ENCODE results near the gene LRP1B. TPM values are rescaled to one million over a fixed set of nuclear protein-coding genes. Genes with fewer than 3 reads are reported as not detected.

Gene LRP1B
- polyA plus RNA-seq, 1 of the 3 experiments (the other 2 are of a cell fraction): 0.28 TPM

DNA sequence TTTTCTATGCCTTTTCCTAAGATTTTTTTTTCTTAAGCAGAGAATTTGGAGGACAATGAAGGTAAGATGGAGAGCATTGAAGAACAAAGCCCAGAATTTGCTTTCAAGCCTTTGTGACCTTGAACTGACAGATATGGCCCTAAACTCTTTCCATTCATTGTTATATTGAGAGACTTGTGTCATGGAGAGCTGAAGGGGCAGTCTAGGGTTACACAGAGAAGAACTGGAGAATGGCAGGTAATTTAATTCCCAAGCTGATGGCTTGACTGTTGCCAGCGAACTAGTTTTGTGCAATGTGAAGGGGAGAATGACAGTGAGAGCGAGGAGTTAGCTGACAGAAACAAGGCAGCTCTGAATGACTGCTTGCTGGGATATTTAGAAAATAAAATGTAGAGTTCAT lies 1344.2 kb downstream of the LRP1B start:
- no peaks in the 10 kb centered on the region for H3K4me1 ChIP-seq (ENCODE audit: control insufficient read depth in 1 of 2, insufficient read depth in 2 of 2, low read depth in 1 of 2, low read length in 1 of 2)
- H3K79me2 ChIP-seq (ENCODE audit: insufficient read depth): no peaks in the 10 kb centered on the region
- no peaks in the 10 kb centered on the region for H3K9me3 ChIP-seq
- no peaks in the 10 kb centered on the region for H4K20me1 ChIP-seq (ENCODE audit: insufficient read depth)
- no peak overlapping the region for H3K4me3 ChIP-seq (ENCODE audit: low read depth in 2 of 2, low read length in 1 of 2)
- no peak overlapping the region for H2AFZ ChIP-seq (ENCODE audit: low read depth)
- TF ChIP-seq FOXM1 (IDR thresholded peaks at IDR 0.05; ENCODE audit: low read depth) (no peak), NRF1 (IDR thresholded peaks at IDR 0.05; ENCODE audit: low read depth, low read length) (no peak), MEF2A (IDR thresholded peaks at IDR 0.05; ENCODE audit: borderline replicate concordance, low read depth) (no peak), TCF12 (IDR thresholded peaks at IDR 0.05) (no peak), EP300 (IDR thresholded peaks at IDR 0.05; ENCODE audit: borderline replicate concordance in 1 of 2, low read depth in 1 of 2, low read length in 1 of 2) (no peak), RFX5 (IDR thresholded peaks at IDR 0.05; ENCODE audit: low read length) (no peak), TAF1 (IDR thresholded peaks at IDR 0.05; ENCODE audit: borderline replicate concordance, low read depth, low read length) (no peak), RXRA (IDR thresholded peaks at IDR 0.05; ENCODE audit: borderline replicate concordance, low read depth) (no peak)
- TF ChIP-seq, protein P1, sequence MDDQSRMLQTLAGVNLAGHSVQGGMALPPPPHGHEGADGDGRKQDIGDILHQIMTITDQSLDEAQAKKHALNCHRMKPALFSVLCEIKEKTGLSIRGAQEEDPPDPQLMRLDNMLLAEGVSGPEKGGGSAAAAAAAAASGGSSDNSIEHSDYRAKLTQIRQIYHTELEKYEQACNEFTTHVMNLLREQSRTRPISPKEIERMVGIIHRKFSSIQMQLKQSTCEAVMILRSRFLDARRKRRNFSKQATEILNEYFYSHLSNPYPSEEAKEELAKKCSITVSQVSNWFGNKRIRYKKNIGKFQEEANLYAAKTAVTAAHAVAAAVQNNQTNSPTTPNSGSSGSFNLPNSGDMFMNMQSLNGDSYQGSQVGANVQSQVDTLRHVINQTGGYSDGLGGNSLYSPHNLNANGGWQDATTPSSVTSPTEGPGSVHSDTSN (IDR thresholded peaks at IDR 0.05): no peak
- no peaks in the 10 kb centered on the region for H3K36me3 ChIP-seq (replicated peaks in 1 of 2; ENCODE audit: control insufficient read depth in 1 of 2, insufficient read depth in 2 of 2, low read length in 1 of 2)
- no peak overlapping the region for H3K4me2 ChIP-seq
- H3K27me3 ChIP-seq (ENCODE audit: insufficient read depth): no peaks in the 10 kb centered on the region
- no peaks in the 10 kb centered on the region for H3F3A ChIP-seq (replicated peaks; ENCODE audit: insufficient read depth)
- WGBS (ENCODE audit: low lambda C conversion rate): 81% methylated on average over 2 of the region's 2 CpGs
- no peak for DNase-seq
- ChIA-PET CTCF (no interaction called here), POLR2A (interaction anchor here (0.6 kb wide), 1 partner anchor 17 kb away, joined by 5 read pairs; no protein-coding TSS in a partner anchor)
- H3K9me2 ChIP-seq: no peaks in the 10 kb centered on the region
- H3K27ac ChIP-seq (ENCODE audit: low read depth in 2 of 2, low read length in 1 of 2): no peak overlapping the region
- no peak overlapping the region for H3K9ac ChIP-seq

DNA sequence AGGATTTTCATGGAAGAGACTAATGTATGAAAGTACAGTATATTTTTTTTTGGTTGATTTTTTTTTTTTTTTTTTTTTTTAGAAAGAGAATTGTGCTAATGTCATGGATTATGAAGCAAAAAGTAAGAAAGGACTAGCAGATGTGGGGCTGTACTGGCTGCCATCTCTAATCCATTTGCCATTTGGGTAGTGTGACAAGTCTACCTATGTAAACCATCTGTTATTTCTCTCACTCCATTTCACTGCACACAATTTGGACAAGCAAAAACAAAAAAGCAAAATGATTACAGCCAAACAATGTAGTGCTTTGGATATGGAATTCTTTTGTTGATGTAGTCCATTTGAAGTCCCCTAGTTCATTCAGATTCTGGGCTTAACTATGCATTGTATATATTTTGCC lies 1355.4 kb downstream of the LRP1B start:
- H3K36me3 ChIP-seq (replicated peaks in 1 of 2; ENCODE audit: control insufficient read depth in 1 of 2, insufficient read depth in 2 of 2, low read length in 1 of 2): no peaks in the 10 kb centered on the region
- no peak overlapping the region for H3K4me2 ChIP-seq
- H3F3A ChIP-seq (replicated peaks; ENCODE audit: insufficient read depth): no peaks in the 10 kb centered on the region
- H3K27me3 ChIP-seq (ENCODE audit: insufficient read depth): no peaks in the 10 kb centered on the region
- ChIA-PET POLR2A (no interaction called here), CTCF (no interaction called here)
- no peaks in the 10 kb centered on the region for H3K4me1 ChIP-seq (ENCODE audit: control insufficient read depth in 1 of 2, insufficient read depth in 2 of 2, low read depth in 1 of 2, low read length in 1 of 2)
- no peak overlapping the region for H3K9ac ChIP-seq
- no peaks in the 10 kb centered on the region for H3K9me3 ChIP-seq
- no peaks in the 10 kb centered on the region for H3K9me2 ChIP-seq
- no peak overlapping the region for H2AFZ ChIP-seq (ENCODE audit: low read depth)
- TF ChIP-seq TAF1 (IDR thresholded peaks at IDR 0.05; ENCODE audit: borderline replicate concordance, low read depth, low read length): no peak
- TF ChIP-seq, protein P2, sequence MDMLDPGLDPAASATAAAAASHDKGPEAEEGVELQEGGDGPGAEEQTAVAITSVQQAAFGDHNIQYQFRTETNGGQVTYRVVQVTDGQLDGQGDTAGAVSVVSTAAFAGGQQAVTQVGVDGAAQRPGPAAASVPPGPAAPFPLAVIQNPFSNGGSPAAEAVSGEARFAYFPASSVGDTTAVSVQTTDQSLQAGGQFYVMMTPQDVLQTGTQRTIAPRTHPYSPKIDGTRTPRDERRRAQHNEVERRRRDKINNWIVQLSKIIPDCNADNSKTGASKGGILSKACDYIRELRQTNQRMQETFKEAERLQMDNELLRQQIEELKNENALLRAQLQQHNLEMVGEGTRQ (IDR thresholded peaks at IDR 0.05; ENCODE audit: borderline replicate concordance, low read depth, low read length): no peak
- TF ChIP-seq TCF12 (IDR thresholded peaks at IDR 0.05): no peak
- no peak for TF ChIP-seq MEF2A (IDR thresholded peaks at IDR 0.05; ENCODE audit: borderline replicate concordance, low read depth)
- TF ChIP-seq EZH2phosphoT487 (IDR thresholded peaks at IDR 0.05; ENCODE audit: borderline replicate concordance, low read depth): no peak
- no peak for TF ChIP-seq ELF1 (IDR thresholded peaks at IDR 0.05)
- TF ChIP-seq YY1 (IDR thresholded peaks at IDR 0.05; ENCODE audit: low read depth): no peak
- TF ChIP-seq SIN3A (IDR thresholded peaks at IDR 0.05; ENCODE audit: borderline replicate concordance, low read depth, low read length): no peak
- TF ChIP-seq CHD2 (IDR thresholded peaks at IDR 0.05; ENCODE audit: low read length, partially characterized antibody): no peak
- TF ChIP-seq, protein P3, sequence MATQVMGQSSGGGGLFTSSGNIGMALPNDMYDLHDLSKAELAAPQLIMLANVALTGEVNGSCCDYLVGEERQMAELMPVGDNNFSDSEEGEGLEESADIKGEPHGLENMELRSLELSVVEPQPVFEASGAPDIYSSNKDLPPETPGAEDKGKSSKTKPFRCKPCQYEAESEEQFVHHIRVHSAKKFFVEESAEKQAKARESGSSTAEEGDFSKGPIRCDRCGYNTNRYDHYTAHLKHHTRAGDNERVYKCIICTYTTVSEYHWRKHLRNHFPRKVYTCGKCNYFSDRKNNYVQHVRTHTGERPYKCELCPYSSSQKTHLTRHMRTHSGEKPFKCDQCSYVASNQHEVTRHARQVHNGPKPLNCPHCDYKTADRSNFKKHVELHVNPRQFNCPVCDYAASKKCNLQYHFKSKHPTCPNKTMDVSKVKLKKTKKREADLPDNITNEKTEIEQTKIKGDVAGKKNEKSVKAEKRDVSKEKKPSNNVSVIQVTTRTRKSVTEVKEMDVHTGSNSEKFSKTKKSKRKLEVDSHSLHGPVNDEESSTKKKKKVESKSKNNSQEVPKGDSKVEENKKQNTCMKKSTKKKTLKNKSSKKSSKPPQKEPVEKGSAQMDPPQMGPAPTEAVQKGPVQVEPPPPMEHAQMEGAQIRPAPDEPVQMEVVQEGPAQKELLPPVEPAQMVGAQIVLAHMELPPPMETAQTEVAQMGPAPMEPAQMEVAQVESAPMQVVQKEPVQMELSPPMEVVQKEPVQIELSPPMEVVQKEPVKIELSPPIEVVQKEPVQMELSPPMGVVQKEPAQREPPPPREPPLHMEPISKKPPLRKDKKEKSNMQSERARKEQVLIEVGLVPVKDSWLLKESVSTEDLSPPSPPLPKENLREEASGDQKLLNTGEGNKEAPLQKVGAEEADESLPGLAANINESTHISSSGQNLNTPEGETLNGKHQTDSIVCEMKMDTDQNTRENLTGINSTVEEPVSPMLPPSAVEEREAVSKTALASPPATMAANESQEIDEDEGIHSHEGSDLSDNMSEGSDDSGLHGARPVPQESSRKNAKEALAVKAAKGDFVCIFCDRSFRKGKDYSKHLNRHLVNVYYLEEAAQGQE (IDR thresholded peaks at IDR 0.05; ENCODE audit: low read depth, low read length): no peak
- no peak for TF ChIP-seq NRF1 (IDR thresholded peaks at IDR 0.05; ENCODE audit: low read depth, low read length)
- TF ChIP-seq JUND (IDR thresholded peaks at IDR 0.05): no peak
- TF ChIP-seq, protein P4, sequence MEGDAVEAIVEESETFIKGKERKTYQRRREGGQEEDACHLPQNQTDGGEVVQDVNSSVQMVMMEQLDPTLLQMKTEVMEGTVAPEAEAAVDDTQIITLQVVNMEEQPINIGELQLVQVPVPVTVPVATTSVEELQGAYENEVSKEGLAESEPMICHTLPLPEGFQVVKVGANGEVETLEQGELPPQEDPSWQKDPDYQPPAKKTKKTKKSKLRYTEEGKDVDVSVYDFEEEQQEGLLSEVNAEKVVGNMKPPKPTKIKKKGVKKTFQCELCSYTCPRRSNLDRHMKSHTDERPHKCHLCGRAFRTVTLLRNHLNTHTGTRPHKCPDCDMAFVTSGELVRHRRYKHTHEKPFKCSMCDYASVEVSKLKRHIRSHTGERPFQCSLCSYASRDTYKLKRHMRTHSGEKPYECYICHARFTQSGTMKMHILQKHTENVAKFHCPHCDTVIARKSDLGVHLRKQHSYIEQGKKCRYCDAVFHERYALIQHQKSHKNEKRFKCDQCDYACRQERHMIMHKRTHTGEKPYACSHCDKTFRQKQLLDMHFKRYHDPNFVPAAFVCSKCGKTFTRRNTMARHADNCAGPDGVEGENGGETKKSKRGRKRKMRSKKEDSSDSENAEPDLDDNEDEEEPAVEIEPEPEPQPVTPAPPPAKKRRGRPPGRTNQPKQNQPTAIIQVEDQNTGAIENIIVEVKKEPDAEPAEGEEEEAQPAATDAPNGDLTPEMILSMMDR (IDR thresholded peaks at IDR 0.05): no peak
- no peak for TF ChIP-seq FOXM1 (IDR thresholded peaks at IDR 0.05; ENCODE audit: low read depth)
- TF ChIP-seq RXRA (IDR thresholded peaks at IDR 0.05; ENCODE audit: borderline replicate concordance, low read depth): no peak
- no peak for TF ChIP-seq RAD21 (IDR thresholded peaks at IDR 0.05; ENCODE audit: low read length)
- TF ChIP-seq EP300 (IDR thresholded peaks at IDR 0.05; ENCODE audit: borderline replicate concordance in 1 of 2, low read depth in 1 of 2, low read length in 1 of 2): no peak
- TF ChIP-seq FOXJ3 (CRISPR knock-in tag; IDR thresholded peaks at IDR 0.05): no peak
- H3K79me2 ChIP-seq (ENCODE audit: insufficient read depth): no peaks in the 10 kb centered on the region
- H4K20me1 ChIP-seq (ENCODE audit: insufficient read depth): no peaks in the 10 kb centered on the region
- no peak overlapping the region for H3K27ac ChIP-seq (ENCODE audit: low read depth in 2 of 2, low read length in 1 of 2)
- no peak for DNase-seq
- H3K4me3 ChIP-seq (ENCODE audit: low read depth in 2 of 2, low read length in 1 of 2): no peak overlapping the region
